ENCODE measurements around the gene MEPCE. TPM values are rescaled to one million over a fixed set of nuclear protein-coding genes. Genes with fewer than 3 reads are reported as not detected.

MEPCE gene
- total RNA-seq, 1 donor from 2014 or later: 22.2 TPM

- peak; percentile 78 for DNase-seq
- intact Hi-C loops (cut with DNase I): no loop called here
- no peak for ATAC-seq (ENCODE audit: poor library complexity)
Observed at GRCh38 chr7:100475549-100475948, 45.9 kb downstream of the MEPCE start.

GRCh38 chr7:100476101-100476780 is 46.6 kb downstream of the MEPCE start:
- no peak for DNase-seq
- ATAC-seq (ENCODE audit: poor library complexity): peak; percentile 23
- intact Hi-C loops (cut with DNase I): no loop called here

- no peak for DNase-seq
- no peak for ATAC-seq (ENCODE audit: poor library complexity)
- intact Hi-C loops (cut with DNase I): no loop called here
Observed at GRCh38 chr7:100476903-100477870, 47.6 kb downstream of the MEPCE start.

GRCh38 chr7:100477871-100478267 is 48.2 kb downstream of the MEPCE start:
- DNase-seq: no peak
- intact Hi-C loops (cut with DNase I): no loop called here
- ATAC-seq (ENCODE audit: poor library complexity): no peak

GRCh38 chr7:100478958-100479660 is 49.5 kb downstream of the MEPCE start, which contains the start of gene TSC22D4:
Gene TSC22D4 (minus strand): TSS chr7:100479214. CDS start chr7:100478038, 1,176 bp downstream.
- intact Hi-C loops (cut with DNase I): no loop called here
- DNase-seq (peak; percentile 97), ATAC-seq (ENCODE audit: poor library complexity) (peak; percentile 92)

- intact Hi-C loops (cut with DNase I): no loop called here
- no peak for DNase-seq
- no peak for ATAC-seq (ENCODE audit: poor library complexity)
Observed at GRCh38 chr7:100481466-100481865, 51.8 kb downstream of the MEPCE start.

GRCh38 chr7:100482728-100483089 is 53.1 kb downstream of the MEPCE start:
- no peak for DNase-seq
- intact Hi-C loops (cut with DNase I): loop anchor here (2.0 kb wide), 1 partner anchor 14 kb away; no protein-coding TSS in a partner anchor

GRCh38 chr7:100483090-100483721 is 53.6 kb downstream of the MEPCE start:
- intact Hi-C loops (cut with DNase I): loop anchor here (2.0 kb wide), 1 partner anchor 14 kb away; no protein-coding TSS in a partner anchor
- DNase-seq (peak; percentile 85), ATAC-seq (ENCODE audit: poor library complexity) (peak; percentile 49)

More at GRCh38 chr7:100482728-100483089, 53.1 kb downstream of the MEPCE start:
- no peak for ATAC-seq (ENCODE audit: poor library complexity)

Other genes starting within 250 kb of the MEPCE start
- not detected for gene PVRIG, start 209.9 kb upstream of the MEPCE start, total RNA-seq
- gene SPDYE3, start 122.1 kb upstream of the MEPCE start, total RNA-seq: not detected
- gene PILRB, start 71.7 kb upstream of the MEPCE start, total RNA-seq: 8.8 TPM
- gene PILRA, start 56.3 kb upstream of the MEPCE start, total RNA-seq: 3.6 TPM
- gene ZCWPW1, start 1.1 kb upstream of the MEPCE start, total RNA-seq: 5.4 TPM
- 10.9 TPM for gene PPP1R35, start 6.7 kb downstream of the MEPCE start, total RNA-seq
- gene SPACDR, start 34.4 kb downstream of the MEPCE start, total RNA-seq: 0.81 TPM
- 47.4 TPM for gene TSC22D4, start 49.4 kb downstream of the MEPCE start, total RNA-seq
- gene NYAP1, start 54.1 kb downstream of the MEPCE start, total RNA-seq: 0.16 TPM
- gene AGFG2, start 109.4 kb downstream of the MEPCE start, total RNA-seq: 19.8 TPM
- gene SAP25, start 144.1 kb downstream of the MEPCE start, total RNA-seq: 0.54 TPM
- 22.8 TPM for gene LRCH4, start 156.3 kb downstream of the MEPCE start, total RNA-seq
- 0.35 TPM for gene FBXO24, start 156.5 kb downstream of the MEPCE start, total RNA-seq
- 42.2 TPM for gene PCOLCE, start 172.5 kb downstream of the MEPCE start, total RNA-seq
- gene MOSPD3, start 182.7 kb downstream of the MEPCE start, total RNA-seq: 9.3 TPM
- gene TFR2, start 211.7 kb downstream of the MEPCE start, total RNA-seq: 0.13 TPM
- gene ACTL6B, start 226.6 kb downstream of the MEPCE start, total RNA-seq: not detected
- 101 TPM for gene GNB2, start 243.9 kb downstream of the MEPCE start, total RNA-seq